Parathyroid adenoma (tissue), 2 donors: ENCODE results near the gene C4BPB.

ENCODE experiments used
- H2AFZ ChIP-seq: fragments of 300-600 bp; sonication (generic); one replicate; pipeline ENCODE4 v1.7.0; 2017; ENCODE audit warnings: antibody characterized with exemption, mild to moderate bottlenecking
- H3K27ac ChIP-seq: fragments of 300-600 bp; sonication (generic); one replicate; pipeline ENCODE4 v1.7.0; 2017
- H3K27me3 ChIP-seq: fragments of 300-600 bp; sonication (generic); one replicate; pipeline ENCODE4 v1.7.0; 2017; ENCODE audit warnings: low read length; ENCODE audit not compliant: control insufficient read depth, insufficient read depth
- H3K36me3 ChIP-seq: fragments of 300-600 bp; sonication (generic); one replicate; pipeline ENCODE4 v1.7.0; 2017; ENCODE audit warnings: low read length; ENCODE audit not compliant: control insufficient read depth, insufficient read depth
- H3K4me1 ChIP-seq: fragments of 300-600 bp; sonication (generic); one replicate; pipeline ENCODE4 v1.7.0; 2017; ENCODE audit warnings: control low read depth
- H3K4me2 ChIP-seq: fragments of 300-600 bp; sonication (generic); one replicate; pipeline ENCODE4 v1.7.0; 2017; ENCODE audit warnings: low read length
- H3K4me3 ChIP-seq: fragments of 300-600 bp; sonication (generic); one replicate; pipeline ENCODE4 v1.7.0; 2017; ENCODE audit warnings: low read depth, low read length
- H3K79me2 ChIP-seq: fragments of 300-600 bp; sonication (generic); one replicate; pipeline ENCODE4 v1.7.0; 2017; ENCODE audit warnings: control low read depth
- H3K9ac ChIP-seq: fragments of 300-600 bp; sonication (generic); one replicate; pipeline ENCODE4 v1.7.0; 2017; ENCODE audit warnings: mild to moderate bottlenecking
- H3K9me3 ChIP-seq: fragments of 300-600 bp; sonication (generic); one replicate; pipeline ENCODE4 v1.7.0; 2017; ENCODE audit warnings: low read length; ENCODE audit not compliant: control insufficient read depth
- CTCF ChIP-seq: fragments of 300-600 bp; sonication (generic); IDR thresholded peaks from one replicate; pipeline ENCODE4 v1.7.0; 2017; ENCODE audit warnings: antibody characterized with exemption, mild to moderate bottlenecking
- donor health status: primary hyperparathyroidism.

The C4BPB gene

DNA sequence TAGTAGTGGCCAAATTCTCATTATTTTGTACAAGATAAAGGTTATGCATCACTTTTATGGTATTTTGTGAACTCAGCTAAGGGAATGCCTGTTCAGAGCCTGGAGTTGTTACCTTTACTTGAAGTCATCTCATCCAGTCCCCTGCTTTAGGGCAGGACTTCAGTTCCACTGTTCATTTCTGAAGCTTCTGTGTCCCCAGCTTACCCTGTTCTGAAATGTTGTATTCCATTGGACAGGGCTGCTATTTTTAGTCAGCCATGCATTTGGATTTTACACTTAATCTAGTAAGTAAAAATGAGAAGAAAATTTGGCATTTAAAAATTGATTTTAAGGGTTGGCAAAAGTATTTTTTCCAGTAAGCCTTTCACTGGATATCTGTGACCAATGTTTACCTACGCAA, 11.6 kb upstream of the C4BPB start:
- Histone ChIP-seq H3K9me3 (no peaks in the 10 kb centered on the region), H3K79me2 (no peaks in the 10 kb centered on the region), H3K4me3 (no peak overlapping the region), H2AFZ (no peak overlapping the region), H3K4me1 (no peaks in the 10 kb centered on the region), H3K9ac (no peak overlapping the region), H3K36me3 (no peaks in the 10 kb centered on the region), H3K4me2 (no peak overlapping the region), H3K27ac (no peak overlapping the region), H3K27me3 (no peaks in the 10 kb centered on the region)
- no peak for TF ChIP-seq CTCF

DNA sequence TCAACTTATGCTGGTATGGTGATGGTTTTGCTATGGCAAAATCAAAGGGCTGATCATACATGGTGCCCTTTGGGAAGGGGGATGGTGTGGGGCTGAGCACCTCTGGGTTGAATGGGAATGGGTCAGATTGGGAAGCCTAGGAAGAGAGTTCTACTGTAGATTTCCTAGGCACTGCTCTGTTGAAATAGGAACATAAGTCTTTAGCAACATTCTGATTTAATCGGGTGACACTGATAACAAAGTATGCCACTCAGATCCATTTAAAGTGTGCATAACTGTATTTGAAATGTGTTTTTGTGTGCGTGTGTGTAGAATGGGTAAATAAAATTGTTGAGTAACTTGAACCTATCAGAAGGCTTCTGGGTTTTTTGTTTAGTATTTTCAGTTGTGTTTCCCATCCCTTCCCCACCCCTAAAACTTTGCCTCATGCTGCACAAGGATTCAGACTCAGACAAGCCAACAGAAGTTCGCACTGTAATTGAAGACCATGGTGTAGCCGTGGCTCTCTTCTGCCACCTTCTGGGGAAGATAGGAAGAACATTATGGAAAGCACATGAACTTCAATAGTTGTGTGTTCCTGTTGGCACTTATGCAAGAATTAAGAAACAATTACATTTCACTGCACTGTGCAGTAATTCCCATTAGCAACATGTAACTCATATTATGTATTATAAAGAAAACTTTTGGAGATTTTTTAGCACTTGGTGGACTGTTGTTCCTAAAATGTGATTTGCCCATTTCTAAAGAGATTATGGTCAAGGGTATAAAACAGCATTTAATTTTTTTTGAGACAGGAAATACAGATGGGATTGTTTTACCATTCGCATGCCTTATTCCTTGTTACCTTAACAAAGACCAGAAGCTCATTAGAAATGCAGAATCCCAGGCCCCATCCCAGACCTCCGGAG, 10.9 kb upstream of the C4BPB start:
- Histone ChIP-seq H3K36me3 (no peaks in the 10 kb centered on the region), H3K4me3 (no peak overlapping the region), H3K4me2 (no peak overlapping the region), H3K79me2 (no peaks in the 10 kb centered on the region), H2AFZ (no peak overlapping the region), H3K9me3 (no peaks in the 10 kb centered on the region), H3K4me1 (no peaks in the 10 kb centered on the region), H3K27me3 (no peaks in the 10 kb centered on the region), H3K27ac (no peak overlapping the region), H3K9ac (no peak overlapping the region)
- peak; percentile 76 for TF ChIP-seq CTCF

GRCh38 chr1:207078578-207079132, 10.0 kb upstream of the C4BPB start:
- Histone ChIP-seq H3K27me3 (no peaks in the 10 kb centered on the region), H3K36me3 (no peaks in the 10 kb centered on the region), H2AFZ (no peak overlapping the region), H3K9ac (no peak overlapping the region), H3K9me3 (no peaks in the 10 kb centered on the region), H3K27ac (no peak overlapping the region), H3K4me2 (no peak overlapping the region), H3K79me2 (no peaks in the 10 kb centered on the region), H3K4me1 (no peaks in the 10 kb centered on the region), H3K4me3 (no peak overlapping the region)
- TF ChIP-seq CTCF, result no peak

DNA sequence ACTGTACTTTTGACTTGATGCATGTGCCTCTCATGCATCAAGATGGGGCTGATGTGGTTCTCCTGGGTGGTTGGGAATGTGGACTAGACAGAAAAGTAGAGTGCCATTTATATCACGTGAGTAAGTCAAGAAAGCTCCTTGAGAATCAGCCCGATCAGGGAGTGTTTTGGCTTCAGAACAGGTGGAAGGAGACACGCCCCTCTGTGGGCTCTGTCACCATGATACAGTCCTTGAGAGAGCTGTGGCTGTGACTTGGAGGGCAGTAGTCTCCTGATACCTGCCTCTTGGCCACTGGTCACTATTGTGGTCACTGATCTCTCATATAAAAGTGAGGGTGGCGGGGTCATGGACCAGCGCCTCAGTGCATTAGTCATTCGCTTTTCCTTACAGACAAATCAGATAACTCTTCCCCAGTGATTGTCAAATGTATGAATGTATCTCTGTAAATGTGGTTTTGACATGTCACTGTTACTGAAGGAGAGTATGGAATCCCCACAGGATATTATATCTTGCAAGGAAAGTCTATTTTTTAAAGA, 8.9 kb upstream of the C4BPB start:
- Histone ChIP-seq H3K27ac (no peak overlapping the region), H3K4me1 (no peaks in the 10 kb centered on the region), H3K9ac (no peak overlapping the region), H3K79me2 (no peaks in the 10 kb centered on the region), H3K4me3 (no peak overlapping the region), H3K4me2 (no peak overlapping the region), H3K27me3 (no peaks in the 10 kb centered on the region), H3K9me3 (no peaks in the 10 kb centered on the region), H3K36me3 (no peaks in the 10 kb centered on the region), H2AFZ (no peak overlapping the region)
- no peak for TF ChIP-seq CTCF
